HEK293T (cell line): Measurements from ENCODE around the gene CTNNA3.

Source experiments
- CTCF ChIA-PET: fragments of 350-600 bp; formaldehyde crosslinking; extraction: SDS; loops from one replicate; lab custom pipeline; 2021; ENCODE audit warnings: antibody characterized with exemption, inconsistent platforms; lab: Yijun Ruan, JAX
- POLR2A ChIA-PET: fragments of 350-600 bp; formaldehyde crosslinking; extraction: SDS; loops from one replicate; lab custom pipeline; 2020; ENCODE audit warnings: antibody characterized with exemption, inconsistent platforms; lab: Yijun Ruan, JAX
- DNase-seq: peaks from one replicate; pipeline ENCODE4 v3.0.0; 2012; ENCODE audit warnings: mixed read lengths; ENCODE audit errors: extremely low spot score
- ARNT ChIP-seq: fragments of 450-650 bp; IDR thresholded peaks from 2 replicates; pipeline ENCODE4 v1.6.1; 2017; ENCODE audit warnings: mild to moderate bottlenecking
- BHLHE40 ChIP-seq: fragments of 450-650 bp; IDR thresholded peaks from 2 replicates; pipeline ENCODE4 v1.6.1; 2016; ENCODE audit warnings: mild to moderate bottlenecking, moderate library complexity, borderline replicate concordance
- CTBP1 ChIP-seq: fragments of 450-650 bp; IDR thresholded peaks from 2 replicates; pipeline ENCODE4 v1.6.1; 2016; ENCODE audit warnings: borderline replicate concordance
- ELF4 ChIP-seq: fragments of 450-650 bp; IDR thresholded peaks from 2 replicates; pipeline ENCODE4 v1.6.1; 2017; ENCODE audit warnings: antibody characterized with exemption
- FOXA1 ChIP-seq: fragments of 450-650 bp; IDR thresholded peaks from 2 replicates; pipeline ENCODE4 v1.6.1; 2016; ENCODE audit warnings: mild to moderate bottlenecking
- FOXK2 ChIP-seq: fragments of 450-650 bp; IDR thresholded peaks from 2 replicates; pipeline ENCODE4 v1.6.1; 2016; ENCODE audit warnings: mild to moderate bottlenecking
- FOXM1 ChIP-seq: fragments of 450-650 bp; IDR thresholded peaks from 2 replicates; pipeline ENCODE4 v1.6.1; 2017; ENCODE audit warnings: mild to moderate bottlenecking, borderline replicate concordance
- HDGF ChIP-seq: fragments of 450-650 bp; IDR thresholded peaks from 2 replicates; pipeline ENCODE4 v1.6.1; 2017; ENCODE audit warnings: antibody characterized with exemption, borderline replicate concordance
- L3MBTL2 ChIP-seq: fragments of 450-650 bp; conservative IDR thresholded peaks from 2 replicates; pipeline ENCODE4 v1.6.1; 2016; ENCODE audit warnings: mild to moderate bottlenecking
- LEF1 ChIP-seq: fragments of 450-650 bp; IDR thresholded peaks from 2 replicates; pipeline ENCODE4 v1.6.1; 2017; ENCODE audit warnings: mild to moderate bottlenecking, borderline replicate concordance
- NFRKB ChIP-seq: fragments of 450-650 bp; IDR thresholded peaks from 2 replicates; pipeline ENCODE4 v1.6.1; 2016; ENCODE audit warnings: mild to moderate bottlenecking, moderate library complexity
- PKNOX1 ChIP-seq: fragments of 450-650 bp; IDR thresholded peaks from 2 replicates; pipeline ENCODE4 v1.6.1; 2016
- SP1 ChIP-seq: fragments of 450-650 bp; IDR thresholded peaks from 2 replicates; pipeline ENCODE4 v1.6.1; 2017
- SUZ12 ChIP-seq: fragments of 450-650 bp; IDR thresholded peaks from 2 replicates; pipeline ENCODE4 v1.6.1; 2016; ENCODE audit warnings: mild to moderate bottlenecking
- TARDBP ChIP-seq: fragments of 450-650 bp; IDR thresholded peaks from 2 replicates; pipeline ENCODE4 v1.6.1; 2016
- ZNF384 ChIP-seq: fragments of 450-650 bp; IDR thresholded peaks from 2 replicates; pipeline ENCODE4 v1.6.1; 2016

The CTNNA3 gene

GRCh38 chr10:66698069-66698468 lies 997.9 kb downstream of the CTNNA3 start:
- CTCF ChIA-PET: no interaction called here
- POLR2A ChIA-PET: no interaction called here
- TF ChIP-seq FOXA1 (no peak), NFRKB (no peak), ZNF384 (no peak), PKNOX1 (no peak), CTBP1 (no peak), FOXK2 (no peak), ARNT (no peak), FOXM1 (no peak), HDGF (no peak), SUZ12 (no peak), L3MBTL2 (no peak), ELF4 (no peak), TARDBP (no peak), LEF1 (no peak), BHLHE40 (no peak), SP1 (no peak)
- no peak for DNase-seq

GRCh38 chr10:66695046-66695445 lies 1000.9 kb downstream of the CTNNA3 start:
- CTCF ChIA-PET: no interaction called here
- no peak for DNase-seq
- TF ChIP-seq L3MBTL2 (no peak), LEF1 (no peak), TARDBP (no peak), FOXK2 (no peak), FOXA1 (no peak), FOXM1 (no peak), PKNOX1 (no peak)
- POLR2A ChIA-PET: no interaction called here

- ChIA-PET CTCF (no interaction called here), POLR2A (no interaction called here)
- no peak for DNase-seq
- TF ChIP-seq FOXK2 (no peak), L3MBTL2 (no peak), PKNOX1 (no peak), CTBP1 (no peak), ARNT (no peak), LEF1 (no peak), FOXM1 (no peak), ZNF384 (no peak), NFRKB (no peak), SP1 (no peak), SUZ12 (no peak), FOXA1 (no peak), TARDBP (no peak), HDGF (no peak)
Observed at GRCh38 chr10:66684581-66684980, 1011.4 kb downstream of the CTNNA3 start.

GRCh38 chr10:66680886-66681285 lies 1015.1 kb downstream of the CTNNA3 start:
- ChIA-PET CTCF (no interaction called here), POLR2A (no interaction called here)
- TF ChIP-seq HDGF: no peak
- no peak for TF ChIP-seq PKNOX1
- TF ChIP-seq BHLHE40: no peak
- TF ChIP-seq LEF1: no peak
- TF ChIP-seq SP1: no peak
- no peak for TF ChIP-seq SUZ12
- no peak for TF ChIP-seq L3MBTL2
- no peak for TF ChIP-seq CTBP1
- TF ChIP-seq FOXM1: no peak
- TF ChIP-seq NFRKB: no peak
- no peak for DNase-seq

- TF ChIP-seq SUZ12 (no peak), PKNOX1 (no peak), ARNT (no peak), FOXA1 (no peak), HDGF (no peak), FOXM1 (no peak), CTBP1 (no peak), L3MBTL2 (no peak), FOXK2 (no peak), TARDBP (no peak), NFRKB (no peak), BHLHE40 (no peak), LEF1 (no peak), ZNF384 (no peak), SP1 (no peak), ELF4 (no peak)
- ChIA-PET POLR2A (no interaction called here), CTCF (no interaction called here)
- DNase-seq: no peak
Observed at GRCh38 chr10:66678521-66678920, 1017.5 kb downstream of the CTNNA3 start.
